Endothelial cell (in vitro differentiated cells): ENCODE measurements around the gene CREB5. TPM values are rescaled to one million over a fixed set of nuclear protein-coding genes. Genes with fewer than 3 reads are reported as not detected.

Source experiments
- DNase-seq: peaks from one replicate; pipeline ENCODE4 v3.0.0; 2021; ENCODE audit warnings: low spot score
- H3K27ac Mint-ChIP-seq: one replicate; pipeline ENCODE4 v1.8.0; 2021; ENCODE audit warnings: mixed read lengths, inconsistent platforms; ENCODE audit not compliant: unreplicated experiment
- H3K27me3 Mint-ChIP-seq: one replicate; pipeline ENCODE4 v1.8.0; 2021; ENCODE audit warnings: mild to moderate bottlenecking, moderate library complexity, mixed read lengths, inconsistent platforms; ENCODE audit not compliant: unreplicated experiment
- H3K36me3 Mint-ChIP-seq: one replicate; pipeline ENCODE4 v1.8.0; 2021; ENCODE audit warnings: mild to moderate bottlenecking, low read depth, mixed read lengths, inconsistent platforms; ENCODE audit not compliant: unreplicated experiment
- H3K4me1 Mint-ChIP-seq: one replicate; pipeline ENCODE4 v1.8.0; 2021; ENCODE audit warnings: mild to moderate bottlenecking, mixed read lengths, inconsistent platforms; ENCODE audit not compliant: unreplicated experiment
- H3K4me3 Mint-ChIP-seq: one replicate; pipeline ENCODE4 v1.8.0; 2021; ENCODE audit warnings: mild to moderate bottlenecking, mixed read lengths, inconsistent platforms; ENCODE audit not compliant: unreplicated experiment
- H3K9me3 Mint-ChIP-seq: one replicate; pipeline ENCODE4 v1.8.0; 2021; ENCODE audit warnings: mixed read lengths, inconsistent platforms; ENCODE audit not compliant: unreplicated experiment
- total RNA-seq: library from RNA; stranded (reverse); fragmentation: NEBNext Ultra II Directional; extraction: Animal tissue kit (Norgen Biotek cat#: 25700); gene quantifications from one replicate; pipeline ENCODE4 v1.2.1, GENCODE V29; 2021; ENCODE audit not compliant: unreplicated experiment
- TF ChIP-seq, protein P1 (sequence below): fragments of 200-600 bp; sonication (generic); IDR thresholded peaks from one replicate; pipeline ENCODE4 v1.5.0; 2021; ENCODE audit warnings: antibody characterized with exemption; ENCODE audit not compliant: unreplicated experiment

The CREB5 gene
- total RNA-seq, 1 donor from 2014 or later = 5.6 TPM

DNA sequence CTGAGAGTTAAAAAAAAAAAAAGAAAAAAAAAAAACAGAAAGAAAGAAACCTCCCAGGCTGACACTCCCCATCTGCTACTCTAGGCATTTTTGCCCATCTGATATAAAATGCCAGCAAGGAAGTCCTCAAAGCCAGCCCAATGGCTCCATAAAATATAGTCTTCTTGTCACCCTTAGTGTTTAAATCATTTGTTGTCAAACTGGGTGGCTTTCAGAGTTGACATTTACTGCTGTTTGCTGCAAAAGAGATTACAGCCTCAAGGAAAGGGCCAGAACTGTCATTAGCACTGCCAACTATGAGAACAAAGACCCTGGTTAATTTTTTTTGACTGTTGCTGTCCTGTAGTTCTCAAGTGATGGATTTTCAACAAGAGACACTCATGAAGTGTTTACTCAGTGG, 459.3 kb downstream of the CREB5 start:
- H3K4me3 Mint-ChIP-seq = no peak overlapping the region
- H3K27me3 Mint-ChIP-seq = no peaks in the 10 kb centered on the region
- H3K4me1 Mint-ChIP-seq = peaks cover 16% of the 10 kb centered on the region
- H3K36me3 Mint-ChIP-seq = no peaks in the 10 kb centered on the region
- DNase-seq = no peak
- H3K27ac Mint-ChIP-seq = peak overlapping the region; percentile 89
- TF ChIP-seq, protein P1, sequence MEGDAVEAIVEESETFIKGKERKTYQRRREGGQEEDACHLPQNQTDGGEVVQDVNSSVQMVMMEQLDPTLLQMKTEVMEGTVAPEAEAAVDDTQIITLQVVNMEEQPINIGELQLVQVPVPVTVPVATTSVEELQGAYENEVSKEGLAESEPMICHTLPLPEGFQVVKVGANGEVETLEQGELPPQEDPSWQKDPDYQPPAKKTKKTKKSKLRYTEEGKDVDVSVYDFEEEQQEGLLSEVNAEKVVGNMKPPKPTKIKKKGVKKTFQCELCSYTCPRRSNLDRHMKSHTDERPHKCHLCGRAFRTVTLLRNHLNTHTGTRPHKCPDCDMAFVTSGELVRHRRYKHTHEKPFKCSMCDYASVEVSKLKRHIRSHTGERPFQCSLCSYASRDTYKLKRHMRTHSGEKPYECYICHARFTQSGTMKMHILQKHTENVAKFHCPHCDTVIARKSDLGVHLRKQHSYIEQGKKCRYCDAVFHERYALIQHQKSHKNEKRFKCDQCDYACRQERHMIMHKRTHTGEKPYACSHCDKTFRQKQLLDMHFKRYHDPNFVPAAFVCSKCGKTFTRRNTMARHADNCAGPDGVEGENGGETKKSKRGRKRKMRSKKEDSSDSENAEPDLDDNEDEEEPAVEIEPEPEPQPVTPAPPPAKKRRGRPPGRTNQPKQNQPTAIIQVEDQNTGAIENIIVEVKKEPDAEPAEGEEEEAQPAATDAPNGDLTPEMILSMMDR = no peak
- H3K9me3 Mint-ChIP-seq = no peaks in the 10 kb centered on the region

DNA sequence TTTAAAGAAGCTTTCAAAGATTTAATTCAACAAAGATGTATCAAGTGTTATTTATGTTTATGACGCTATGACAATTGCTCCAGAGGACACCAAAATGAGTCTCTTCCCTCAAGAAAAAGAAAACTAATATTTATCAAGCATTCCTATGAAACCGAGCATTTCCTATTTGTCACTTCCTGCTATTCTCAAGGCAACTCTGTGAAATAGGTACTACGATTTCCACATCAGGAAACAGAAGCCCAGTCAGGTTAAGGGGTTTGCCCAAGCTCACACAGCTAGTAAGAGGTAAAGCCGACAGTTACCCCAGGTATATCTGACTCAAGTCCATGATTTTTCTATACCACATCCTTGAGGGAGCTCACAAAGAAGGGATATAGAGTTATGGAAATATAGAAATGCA, 459.9 kb downstream of the CREB5 start:
- DNase-seq = no peak
- TF ChIP-seq, protein P1 = no peak
- H3K27ac Mint-ChIP-seq = peak overlapping the region; percentile 89
- no peak overlapping the region for H3K4me3 Mint-ChIP-seq
- H3K27me3 Mint-ChIP-seq = no peaks in the 10 kb centered on the region
- H3K9me3 Mint-ChIP-seq = no peaks in the 10 kb centered on the region
- H3K4me1 Mint-ChIP-seq = peaks cover 16% of the 10 kb centered on the region
- H3K36me3 Mint-ChIP-seq = no peaks in the 10 kb centered on the region

DNA sequence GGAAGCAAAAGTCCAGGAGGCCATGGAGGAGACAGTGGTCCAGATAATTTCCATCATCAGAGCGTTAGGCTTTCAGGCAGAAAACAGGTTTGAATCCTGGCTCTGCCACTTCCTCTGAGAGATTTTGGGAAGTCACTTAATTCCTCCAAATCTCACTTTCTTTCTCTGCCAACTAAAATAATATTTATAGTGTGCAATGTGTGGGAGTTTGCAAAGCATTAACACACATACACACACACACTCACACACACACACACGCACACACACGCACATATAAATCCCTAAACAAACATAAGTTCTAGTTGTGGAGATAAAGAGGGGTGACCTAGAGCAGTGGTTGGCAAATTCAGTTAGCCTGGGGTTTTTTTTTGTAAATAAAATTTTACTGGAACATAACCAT, 461.0 kb downstream of the CREB5 start:
- TF ChIP-seq, protein P1 = no peak
- Mint-ChIP-seq H3K27ac (no peak overlapping the region), H3K9me3 (no peaks in the 10 kb centered on the region), H3K36me3 (no peaks in the 10 kb centered on the region), H3K4me3 (no peak overlapping the region), H3K27me3 (no peaks in the 10 kb centered on the region), H3K4me1 (peaks cover 16% of the 10 kb centered on the region)
- DNase-seq = no peak

DNA sequence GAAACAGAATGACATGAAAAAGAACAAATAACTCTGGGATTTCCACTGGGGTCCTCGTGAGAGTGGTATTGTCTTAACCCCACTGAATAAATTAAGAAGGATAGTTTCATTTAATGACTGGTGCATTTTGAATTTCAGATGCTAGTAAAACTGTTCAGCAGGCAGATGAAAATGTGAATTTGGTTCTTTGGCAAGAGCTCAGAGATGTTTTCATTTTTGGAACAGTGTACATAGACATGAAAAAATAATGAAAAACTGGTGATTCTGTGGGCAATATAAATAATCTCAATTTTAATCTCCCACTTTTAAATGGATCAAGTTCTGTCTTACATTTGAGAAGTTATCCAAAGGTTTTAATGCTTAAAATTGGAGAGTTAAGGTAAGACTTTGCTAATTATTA, 461.7 kb downstream of the CREB5 start:
- H3K4me1 Mint-ChIP-seq = peaks cover 16% of the 10 kb centered on the region
- no peak overlapping the region for H3K4me3 Mint-ChIP-seq
- H3K27ac Mint-ChIP-seq = no peak overlapping the region
- H3K27me3 Mint-ChIP-seq = no peaks in the 10 kb centered on the region
- TF ChIP-seq, protein P1 = no peak
- H3K9me3 Mint-ChIP-seq = no peaks in the 10 kb centered on the region
- DNase-seq = no peak
- no peaks in the 10 kb centered on the region for H3K36me3 Mint-ChIP-seq

Other genes with a start within 250 kb of the CREB5 start
- gene JAZF1, start 231.7 kb upstream of the CREB5 start, total RNA-seq = 8.5 TPM